IPS-18c (cell line): ENCODE data around the gene SFXN4.
"Not testable (repeated sequence)": the region's sequence is repeated elsewhere in the genome, so short reads cannot be mapped to it uniquely, and the experiment has no call there.

Source experiments
- H3K4me3 ChIP-seq: 2 replicates; pipeline ENCODE4 v1.7.0; 2013; ENCODE audit warnings: low read depth, mild to moderate bottlenecking, low read length, moderate library complexity; ENCODE audit not compliant: insufficient read depth
- H3K9me3 ChIP-seq: one replicate; pipeline ENCODE4 v1.6.1; 2013; ENCODE audit warnings: mild to moderate bottlenecking, low read length, moderate library complexity; ENCODE audit not compliant: control insufficient read depth, insufficient read depth

SFXN4 gene

DNA sequence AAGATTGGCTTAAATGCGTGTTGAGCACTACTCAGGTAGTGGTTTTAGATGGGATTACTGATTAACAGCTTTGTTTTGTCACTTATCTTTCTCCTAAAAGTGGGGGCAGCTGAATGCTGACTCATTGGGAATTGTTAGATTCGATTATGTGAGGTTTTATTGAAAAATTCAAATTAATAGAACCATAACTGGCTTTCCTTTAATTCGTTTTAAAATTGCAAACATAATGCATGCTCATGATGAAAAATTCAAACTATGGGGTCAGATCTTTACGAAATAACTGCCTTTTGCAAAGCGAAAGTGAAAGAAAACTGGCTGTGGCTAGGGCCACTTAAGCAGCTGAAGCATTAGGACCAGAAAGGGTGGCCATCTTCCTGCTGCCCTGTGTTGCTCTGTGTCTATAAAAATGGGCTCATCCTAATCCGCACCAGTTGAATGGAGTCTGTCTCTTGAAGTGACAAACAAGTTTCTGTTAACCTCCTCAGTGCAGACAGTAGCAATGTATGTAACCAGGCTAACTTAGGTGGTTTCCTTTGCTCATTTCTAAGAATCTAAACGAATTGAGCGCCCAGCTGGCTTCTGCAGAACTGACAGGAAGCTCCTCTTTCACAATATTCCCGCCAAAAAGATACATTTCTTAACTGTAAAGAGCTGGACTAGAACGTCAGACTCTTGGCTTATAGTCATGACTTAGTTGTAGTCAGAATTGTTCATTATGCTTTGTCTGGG is 33.8 kb downstream of the SFXN4 start:
- H3K4me3 ChIP-seq: no peak overlapping the region

DNA sequence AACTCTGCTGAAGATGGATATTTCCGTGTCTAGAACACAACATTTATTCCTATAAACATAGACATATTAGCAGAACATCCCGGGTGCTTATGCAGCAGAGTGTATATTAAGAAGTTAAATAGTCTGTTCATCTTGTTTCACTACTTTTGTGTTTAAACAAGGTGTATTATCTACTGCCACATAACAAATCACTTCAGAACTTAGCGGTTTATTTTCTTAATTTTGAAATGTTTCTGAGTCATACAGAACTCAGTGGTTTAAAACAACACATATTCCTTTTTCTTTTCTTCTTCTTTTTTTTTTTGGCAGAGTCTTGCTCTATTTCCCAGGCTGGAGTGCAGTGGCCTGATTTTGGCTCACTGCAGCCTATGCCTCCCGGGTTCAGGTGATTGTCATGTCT is 35.8 kb downstream of the SFXN4 start:
- Histone ChIP-seq H3K9me3 (no peaks in the 10 kb centered on the region), H3K4me3 (no peak overlapping the region)

More for the DNA sequence above, 33.8 kb downstream of the SFXN4 start:
- H3K9me3 ChIP-seq: no peaks in the 10 kb centered on the region

DNA sequence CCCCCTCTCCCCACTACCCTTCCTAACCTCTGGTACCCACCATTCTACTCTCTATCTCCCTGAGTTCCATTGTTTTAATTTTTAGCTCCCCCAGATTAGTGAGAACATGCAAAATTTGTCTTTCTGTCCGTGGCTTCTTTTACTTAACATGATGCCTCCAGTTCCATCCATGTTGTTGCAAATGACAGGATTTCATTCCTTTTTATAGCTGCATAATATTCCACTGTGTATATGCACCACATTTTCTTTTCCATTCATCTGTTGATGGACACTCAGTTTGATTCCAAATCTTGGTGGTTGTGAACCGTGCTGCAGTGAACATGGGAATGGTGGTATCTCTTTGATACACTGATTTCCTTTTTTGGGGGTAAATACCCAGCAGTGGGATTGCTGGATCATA is 39.6 kb downstream of the SFXN4 start:
- no peak overlapping the region for H3K4me3 ChIP-seq
- H3K9me3 ChIP-seq: no peaks in the 10 kb centered on the region

DNA sequence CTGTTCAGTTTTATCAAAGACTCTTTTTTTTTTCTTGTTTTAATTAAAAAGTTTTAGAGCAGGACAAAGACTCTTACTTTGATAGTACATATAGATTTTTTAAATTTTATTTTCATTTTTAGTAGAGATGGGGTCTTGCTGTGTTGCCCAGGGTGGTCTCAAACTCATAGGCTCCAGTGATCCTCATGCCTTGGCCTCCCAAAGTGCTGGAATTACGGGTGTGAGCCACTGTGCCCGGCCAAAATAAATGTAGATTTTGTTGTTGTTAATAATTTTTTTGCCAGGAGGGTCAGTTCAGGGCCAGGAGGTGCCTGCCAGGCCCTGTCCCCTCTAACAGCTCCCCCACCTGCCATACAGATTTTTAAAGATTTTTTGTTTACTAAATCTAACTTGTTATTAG is 44.6 kb downstream of the SFXN4 start:
- peaks cover 2% of the 10 kb centered on the region for H3K9me3 ChIP-seq
- H3K4me3 ChIP-seq: no peak overlapping the region

DNA sequence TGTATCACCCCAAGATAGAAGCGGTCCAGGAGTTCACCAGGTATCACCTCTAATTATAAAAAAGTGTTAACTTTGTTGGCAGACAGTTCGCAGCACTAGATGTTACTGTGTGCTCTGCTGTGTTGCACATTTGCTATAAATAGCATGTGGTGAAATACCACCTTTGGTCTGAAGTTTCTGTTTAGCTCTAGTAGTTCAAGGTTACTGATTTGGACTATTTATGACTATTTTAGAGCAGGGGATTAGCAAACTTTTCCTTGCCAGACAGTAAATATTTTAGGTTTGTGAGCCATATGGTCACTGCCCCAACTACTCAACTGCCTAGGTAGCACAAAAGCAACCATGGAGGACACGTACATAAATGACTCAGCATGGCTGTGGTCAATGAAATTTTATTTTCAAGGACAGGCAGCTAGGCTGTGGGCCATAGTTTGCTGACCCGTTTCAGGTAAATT is 45.1 kb downstream of the SFXN4 start:
- Histone ChIP-seq H3K4me3 (no peak overlapping the region), H3K9me3 (peaks cover 2% of the 10 kb centered on the region)

DNA sequence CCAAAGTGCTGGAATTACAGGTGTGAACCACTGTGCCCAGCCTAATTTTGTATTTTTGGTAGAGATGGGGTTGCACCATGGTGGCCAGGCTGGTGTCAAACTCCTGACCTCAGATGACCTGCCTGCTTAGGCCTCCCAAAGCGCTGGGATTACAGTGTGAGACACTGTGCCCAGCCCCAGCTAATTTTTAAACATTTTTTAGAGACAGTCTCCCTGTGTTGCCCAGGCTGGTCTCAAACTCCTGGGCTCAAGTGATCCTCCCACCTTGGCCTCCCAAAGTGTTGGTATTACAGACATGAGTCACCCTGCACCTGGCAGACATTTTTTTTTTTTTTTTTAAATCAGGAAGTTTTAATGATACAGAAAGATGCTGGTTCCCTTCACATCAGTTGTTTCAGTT is 46.1 kb downstream of the SFXN4 start:
- H3K9me3 ChIP-seq: peaks cover 2% of the 10 kb centered on the region
- H3K4me3 ChIP-seq: no peak overlapping the region

DNA sequence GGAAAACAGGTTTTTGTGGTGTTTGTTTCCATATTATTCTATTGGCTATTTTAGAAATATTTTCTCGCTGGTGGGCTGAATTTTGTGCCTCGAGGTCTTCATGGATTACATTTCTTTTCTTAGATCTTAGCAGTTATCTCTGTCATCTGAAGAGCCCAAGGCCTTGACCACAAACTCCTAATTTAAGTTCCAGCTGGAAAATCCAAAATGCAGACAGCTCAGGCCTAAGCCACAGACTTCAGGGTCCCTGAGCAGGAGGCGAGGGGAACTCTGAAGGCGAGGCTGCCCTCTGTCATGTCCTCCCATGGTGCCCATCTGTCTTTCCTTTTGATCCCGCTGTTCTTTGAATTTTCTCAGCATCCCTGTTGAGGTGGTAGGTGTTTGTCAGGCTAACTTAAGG is 47.3 kb downstream of the SFXN4 start:
- Histone ChIP-seq H3K4me3 (no peak overlapping the region), H3K9me3 (peaks cover 2% of the 10 kb centered on the region)

DNA sequence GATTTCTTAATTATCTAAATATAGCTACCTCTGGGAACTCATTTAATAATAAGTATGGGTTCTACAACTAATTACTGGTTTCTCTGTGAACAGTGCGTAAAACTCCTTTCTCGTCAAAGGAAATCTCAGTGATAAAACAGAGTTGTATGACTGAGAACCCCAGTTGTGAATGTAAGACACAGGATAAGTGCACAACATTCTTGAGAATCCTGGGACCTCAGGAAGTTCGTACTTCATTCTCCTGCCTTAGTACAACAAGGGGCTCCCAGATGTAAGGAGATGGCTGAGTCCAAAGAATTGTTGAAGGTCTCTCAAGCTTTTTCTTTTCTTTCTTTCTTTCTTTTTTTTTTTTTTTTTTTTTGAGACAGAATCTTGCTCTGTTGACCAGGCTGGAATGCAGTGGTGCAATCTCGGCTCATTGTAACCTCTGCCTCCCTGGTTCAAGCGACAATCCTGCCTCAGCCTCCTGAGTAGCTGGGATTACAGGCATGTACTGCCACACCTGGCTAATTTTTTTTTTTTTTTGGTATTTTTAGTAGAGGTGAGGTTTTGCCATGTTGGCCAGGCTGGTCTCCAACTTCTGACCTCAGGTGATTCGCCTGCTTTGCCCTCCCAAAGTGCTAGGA is 49.1 kb downstream of the SFXN4 start:
- Histone ChIP-seq H3K9me3 (peaks cover 2% of the 10 kb centered on the region), H3K4me3 (no peak overlapping the region)

DNA sequence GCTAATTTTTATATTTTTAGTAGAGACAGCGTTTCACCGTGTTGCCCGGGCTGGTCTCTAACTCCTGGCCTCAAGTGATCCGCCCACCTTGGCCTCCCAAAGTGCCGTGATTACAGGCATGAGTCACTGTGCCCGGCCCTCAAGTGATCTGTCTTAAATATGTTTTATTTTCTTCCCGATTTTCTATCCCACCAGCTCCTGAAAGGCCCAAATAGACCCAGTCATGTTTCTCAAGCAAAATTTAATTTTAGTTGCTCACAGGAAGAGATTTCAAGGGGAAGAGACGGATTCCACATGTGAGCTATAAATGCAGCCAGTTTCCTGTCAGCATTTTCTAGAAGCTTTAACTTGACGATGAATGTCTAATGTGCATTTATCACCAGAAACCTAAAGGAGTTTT is 49.6 kb downstream of the SFXN4 start:
- Histone ChIP-seq H3K4me3 (no peak overlapping the region), H3K9me3 (peaks cover 2% of the 10 kb centered on the region)

DNA sequence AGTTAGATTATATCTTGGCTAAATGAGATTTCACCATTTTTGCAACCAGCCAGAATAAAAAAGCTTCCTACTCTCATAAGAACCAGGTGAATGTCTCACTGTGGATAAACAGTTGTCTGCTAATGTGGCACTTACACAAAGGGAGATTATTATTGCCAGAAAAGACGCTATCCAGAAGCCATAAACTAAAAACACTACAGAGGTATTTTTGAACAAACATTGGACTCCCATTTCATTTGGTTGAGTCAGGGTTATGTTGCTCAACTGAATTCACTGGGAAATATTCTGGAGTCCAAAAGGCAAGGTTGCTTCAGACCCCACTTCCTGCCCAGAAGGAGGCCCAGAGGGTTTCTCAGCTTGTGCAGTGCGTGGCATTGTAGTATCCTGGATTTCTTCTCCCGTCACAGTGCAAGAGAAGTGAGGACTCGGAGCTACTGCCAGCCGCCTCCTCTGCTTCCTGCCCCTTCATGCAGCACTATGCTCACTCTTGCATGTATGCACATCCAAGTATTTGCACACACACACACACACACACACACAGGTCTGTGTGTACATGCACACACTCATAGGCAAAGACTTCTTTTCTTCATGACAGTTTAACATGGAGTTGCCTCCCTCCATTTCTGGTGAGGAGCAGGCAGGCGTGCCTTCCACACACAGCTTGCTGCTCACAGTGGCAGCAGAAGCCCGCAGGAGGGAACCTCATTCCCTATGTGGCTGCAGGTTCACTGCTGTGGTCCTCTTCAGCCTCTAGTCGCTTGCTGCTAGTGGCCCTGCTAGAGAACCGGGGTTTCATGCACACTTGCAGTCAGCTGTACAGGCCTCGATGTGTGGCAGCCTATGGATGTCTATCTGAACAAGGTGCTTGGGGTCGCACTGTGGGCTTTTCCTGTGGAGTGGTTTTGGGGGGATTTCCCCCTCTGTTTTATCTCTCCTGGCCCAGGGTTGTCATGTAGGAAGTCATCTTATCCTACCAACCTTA is 51.5 kb downstream of the SFXN4 start:
- H3K9me3 ChIP-seq: no peaks in the 10 kb centered on the region
- no peak overlapping the region for H3K4me3 ChIP-seq

DNA sequence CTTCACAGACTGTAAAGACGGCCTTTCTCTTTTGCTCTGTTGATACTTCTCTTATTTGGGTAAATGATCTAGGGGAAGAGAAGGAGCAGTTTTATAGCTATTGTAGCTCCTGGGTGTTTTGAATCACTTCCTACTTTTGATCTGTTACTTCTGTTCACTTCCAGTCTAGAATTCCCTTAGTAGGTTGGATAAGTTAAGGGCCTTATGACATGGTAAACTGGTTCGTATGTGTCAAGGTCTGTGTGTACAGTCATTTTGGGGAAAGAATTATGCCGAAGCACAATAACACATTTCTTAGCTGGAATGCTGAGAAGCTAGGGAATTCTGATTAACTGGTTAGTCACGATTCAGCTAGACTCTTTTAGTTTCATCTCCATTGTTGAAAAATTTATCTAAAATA is 53.5 kb downstream of the SFXN4 start:
- H3K4me3 ChIP-seq: no peak overlapping the region
- H3K9me3 ChIP-seq: no peaks in the 10 kb centered on the region

DNA sequence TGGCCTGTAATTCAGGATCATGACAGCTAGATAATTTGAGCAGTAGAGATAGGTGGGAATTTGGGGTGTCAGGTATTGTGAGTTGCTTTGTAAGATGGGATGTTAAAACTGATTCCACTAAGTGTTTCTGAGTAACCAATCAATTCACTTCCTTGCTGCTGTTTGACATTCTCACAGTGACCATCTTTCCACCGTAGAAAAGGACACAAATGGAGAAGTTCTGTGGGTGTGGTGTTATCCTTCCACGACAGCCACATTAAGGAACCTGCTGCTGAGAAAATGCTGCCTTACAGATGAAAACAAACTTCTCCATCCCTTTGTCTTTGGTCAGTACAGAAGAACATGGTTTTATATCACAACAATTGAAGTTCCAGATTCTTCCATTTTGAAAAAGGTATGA is 57.7 kb downstream of the SFXN4 start:
- H3K4me3 ChIP-seq, H3K9me3 ChIP-seq: not testable (repeated sequence)

DNA sequence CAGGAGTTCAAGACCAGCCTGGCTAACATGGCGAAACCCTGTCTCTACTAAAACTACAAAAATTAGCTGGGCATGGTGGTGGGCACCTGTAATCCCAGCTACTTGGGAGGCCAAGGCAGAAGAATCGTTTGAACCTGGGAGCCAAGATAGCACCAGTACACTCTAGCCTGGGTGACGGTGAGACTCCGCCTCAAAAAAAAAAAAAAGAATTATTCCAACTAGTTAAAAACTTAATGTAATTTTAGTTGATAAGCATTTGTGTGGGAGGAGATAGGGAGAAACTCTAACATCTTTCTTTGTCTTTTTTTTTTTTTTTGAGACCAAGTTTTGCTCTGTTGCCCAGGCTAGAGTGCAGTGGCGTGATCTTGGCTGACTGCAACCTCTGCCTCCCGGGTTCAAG is 58.4 kb downstream of the SFXN4 start:
- not testable (repeated sequence) for H3K4me3 ChIP-seq, H3K9me3 ChIP-seq

DNA sequence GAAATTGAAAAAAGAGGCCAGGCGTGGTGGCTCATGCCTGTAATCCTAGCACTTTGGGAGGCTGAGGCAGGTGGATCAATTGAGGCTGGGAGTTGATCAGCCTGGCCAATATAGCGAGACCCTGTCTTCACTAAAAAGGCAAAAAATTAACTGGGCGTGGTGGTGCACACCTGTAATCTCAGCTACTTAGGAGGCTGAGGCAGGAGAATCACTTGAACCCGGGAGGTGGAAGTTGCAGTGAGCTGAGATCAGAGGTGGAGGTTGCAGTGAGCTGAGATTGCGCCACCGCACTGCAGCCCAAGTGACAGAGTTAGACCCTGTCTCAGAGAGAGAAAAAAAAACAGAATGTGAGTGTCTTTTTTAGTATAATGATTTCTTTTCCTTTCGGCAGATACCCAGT is 59.6 kb downstream of the SFXN4 start:
- H3K9me3 ChIP-seq, H3K4me3 ChIP-seq: not testable (repeated sequence)

DNA sequence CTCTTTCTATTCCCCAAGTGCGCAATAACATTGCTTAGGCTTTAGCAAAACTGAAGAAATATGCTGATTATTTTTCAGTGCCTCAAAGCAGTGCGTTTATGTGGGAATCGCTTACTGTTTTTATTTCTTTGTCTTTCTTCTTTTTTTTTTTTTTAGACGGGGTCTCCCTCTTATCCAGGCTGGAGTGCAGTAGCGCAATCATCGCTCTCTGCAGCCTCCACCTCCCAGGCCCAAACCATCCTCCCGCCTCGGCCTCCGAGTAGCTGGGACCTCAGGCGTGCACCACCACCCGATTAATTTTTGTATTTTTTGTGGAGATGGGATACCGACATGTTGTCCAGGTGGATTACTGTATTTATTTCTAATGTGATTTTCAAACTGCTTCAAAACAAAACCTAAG is 60.4 kb downstream of the SFXN4 start:
- Histone ChIP-seq H3K4me3 (peak overlapping the region; percentile 86), H3K9me3 (peaks cover 2% of the 10 kb centered on the region)

DNA sequence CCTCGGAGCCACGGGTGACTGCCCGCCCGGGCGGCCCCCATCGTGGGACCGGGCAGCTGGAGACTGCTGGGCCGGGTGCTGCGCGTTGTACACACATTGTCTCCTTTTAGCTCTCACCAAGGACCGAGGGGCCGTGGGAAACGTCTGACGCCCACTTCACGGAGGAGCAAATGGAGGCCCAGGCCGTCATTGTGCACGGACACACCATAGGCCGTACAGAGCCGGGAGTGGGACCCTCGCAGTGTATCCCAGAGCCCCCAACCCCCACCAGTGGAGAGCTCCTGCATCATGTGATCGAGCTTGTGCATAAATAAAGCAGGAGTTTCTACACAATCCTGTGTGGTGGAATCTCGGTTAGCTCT is 60.9 kb downstream of the SFXN4 start:
- Histone ChIP-seq H3K9me3 (peaks cover 2% of the 10 kb centered on the region), H3K4me3 (peak overlapping the region; percentile 86)

DNA sequence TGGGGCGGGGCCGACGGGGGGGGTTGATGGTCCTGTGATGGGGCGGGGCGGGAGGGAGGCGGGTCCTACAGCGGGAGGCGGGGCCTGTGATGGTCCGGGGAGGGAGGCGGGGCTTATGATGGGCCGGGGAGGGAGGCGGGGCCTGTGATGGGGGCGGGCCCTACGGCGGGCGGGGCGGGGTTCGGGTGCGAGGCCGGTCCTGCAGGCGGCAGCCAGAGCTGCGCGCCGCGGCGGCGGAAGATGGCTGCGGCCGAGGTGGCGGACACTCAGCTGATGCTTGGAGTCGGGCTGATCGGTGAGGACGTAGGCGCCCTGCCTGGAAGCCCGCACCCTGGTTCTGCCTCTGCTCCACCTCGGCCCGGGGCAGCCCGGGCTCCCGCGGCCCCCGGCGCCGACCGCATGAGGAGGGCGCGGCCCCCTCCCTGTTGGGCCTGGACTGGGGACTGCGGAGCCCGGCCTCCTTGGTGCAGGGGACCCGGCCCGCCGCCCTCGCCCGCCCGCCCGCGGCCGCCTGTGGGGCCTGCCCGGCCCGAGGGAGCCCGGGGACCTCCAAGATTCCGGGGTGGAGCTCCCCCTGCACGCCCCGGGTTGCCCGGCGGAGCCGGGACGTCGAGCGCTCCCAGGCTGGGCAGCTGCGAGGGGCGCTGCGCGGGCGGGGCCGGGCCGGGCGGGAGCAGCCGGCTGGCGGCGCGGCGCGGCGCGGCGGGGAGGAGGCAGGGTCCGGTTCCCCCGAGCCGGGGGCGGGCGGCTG is 61.4 kb downstream of the SFXN4 start, which contains the start of gene DENND10:
DENND10 (plus strand) TSS at position 211 of the 751 bp plus-strand sequence; CDS start at position 241, 30 bp downstream.
- Histone ChIP-seq H3K4me3 (peak within 1 kb of the TSS; percentile 86), H3K9me3 (peaks cover 2% of the 10 kb centered on the region)
